ENCODE measurements around the gene HTR3D.
"Not testable (repeated sequence)": the region's sequence is repeated elsewhere in the genome, so short reads cannot be mapped to it uniquely, and the experiment has no call there.

The HTR3D gene

DNA sequence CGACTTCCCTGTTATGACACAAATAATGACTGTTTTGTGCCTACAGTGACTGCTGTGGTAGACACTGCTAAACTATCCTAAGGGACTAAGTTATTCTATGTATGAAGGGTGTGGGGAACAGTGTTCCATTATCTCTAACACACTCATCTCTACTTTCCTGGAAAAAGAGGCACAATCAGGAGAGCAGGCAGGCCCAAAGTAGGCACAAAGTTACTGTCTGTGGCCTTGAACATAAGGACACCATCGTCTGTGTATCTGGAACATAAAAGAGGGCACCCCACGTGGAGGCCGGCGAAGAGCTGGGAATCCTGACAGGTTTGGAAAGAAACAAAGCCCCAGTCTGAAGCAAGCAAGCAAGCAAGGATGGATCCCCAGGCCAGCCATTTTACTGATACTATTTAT, 15.4 kb upstream of the HTR3D start:
- no peak for DNase-seq (ENCODE audit: low read depth in 3 of 3)

- peak in 2 of 3 experiments; percentile 19 to 47 for DNase-seq (ENCODE audit: low read depth in 3 of 3)
Observed at GRCh38 chr3:184016811-184017671, 14.5 kb upstream of the HTR3D start.

- DNase-seq (ENCODE audit: low read depth in 3 of 3) = peak; percentile 68 to 71 (median 69)
Observed at GRCh38 chr3:184017672-184018423, 13.7 kb upstream of the HTR3D start, which contains the start of gene ABCC5. ABCC5 (minus strand) TSS chr3:184017884; CDS start chr3:184014392, 3,492 bp downstream.

GRCh38 chr3:184018424-184018973, 13.0 kb upstream of the HTR3D start:
- DNase-seq (ENCODE audit: low read depth in 3 of 3) = no peak

DNA sequence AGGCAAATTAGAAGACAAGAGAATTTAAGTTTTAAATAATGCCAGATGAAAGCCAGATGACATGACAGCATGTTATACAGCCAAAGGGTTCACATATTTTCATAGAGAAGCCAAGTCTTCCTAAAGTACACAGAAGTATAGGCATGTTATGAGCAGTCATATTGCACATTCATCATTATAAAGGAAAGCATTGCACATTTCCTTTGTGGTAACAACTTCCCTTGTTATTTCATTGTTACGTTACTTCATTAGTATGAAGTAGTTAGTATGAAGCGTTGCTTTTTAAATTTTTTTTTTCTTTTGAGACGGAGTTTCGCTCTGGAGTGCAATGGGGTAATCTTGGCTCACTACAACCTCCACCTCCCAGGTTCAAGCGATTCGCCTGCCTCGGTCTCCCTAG, 9.2 kb upstream of the HTR3D start:
- no peak for DNase-seq (ENCODE audit: low read depth in 3 of 3)

- DNase-seq (ENCODE audit: low read depth in 3 of 3) = not testable (repeated sequence)
Observed at GRCh38 chr3:184025256-184025655, 6.3 kb upstream of the HTR3D start.

DNA sequence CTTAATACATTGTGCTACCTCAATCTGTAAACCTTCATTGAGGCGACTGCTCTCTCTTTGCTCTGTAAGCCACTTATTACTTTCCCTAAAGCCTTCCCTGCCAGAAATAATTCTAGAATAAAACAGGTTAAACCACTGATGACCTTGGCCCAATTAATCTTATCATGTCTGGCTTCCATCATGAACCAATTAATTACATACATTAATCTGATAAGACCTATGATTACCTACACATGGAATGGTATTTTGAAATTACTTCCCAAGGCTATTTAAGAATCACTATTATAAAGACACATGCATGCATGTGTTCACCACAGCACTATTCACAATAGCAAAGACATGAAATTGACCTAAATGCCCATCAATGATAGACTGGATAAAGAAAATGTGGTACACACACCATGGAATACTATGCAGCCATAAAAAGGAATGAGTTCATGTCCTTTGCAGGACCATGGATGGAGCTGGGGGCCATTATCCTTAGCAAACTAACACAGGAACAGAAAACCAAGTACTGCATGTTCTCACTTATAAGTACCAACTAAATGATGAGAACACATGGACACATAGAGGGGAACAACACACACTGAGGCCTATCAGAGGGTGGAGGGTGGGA, 3.2 kb upstream of the HTR3D start:
- not testable (repeated sequence) for DNase-seq (ENCODE audit: low read depth in 3 of 3)

DNA sequence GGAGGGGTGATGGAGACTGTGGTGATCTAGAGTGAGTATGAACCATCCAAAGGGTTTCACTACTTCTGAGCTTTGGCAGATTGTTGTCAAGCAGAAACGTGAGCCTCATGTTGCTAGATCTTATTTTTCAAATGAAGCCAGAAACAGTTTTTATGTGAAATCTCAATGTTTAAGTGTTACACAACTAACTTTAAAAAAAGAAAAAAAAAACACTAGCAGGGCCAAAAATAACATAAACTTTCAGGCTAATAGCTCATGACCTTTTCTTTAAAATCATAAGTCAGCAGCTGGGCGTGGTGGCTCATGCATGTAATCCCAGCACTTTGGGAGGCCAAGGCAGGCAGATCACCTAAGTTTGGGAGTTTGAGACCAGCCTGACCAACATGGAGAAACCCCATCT, 2.1 kb upstream of the HTR3D start:
- no peak for DNase-seq (ENCODE audit: low read depth in 3 of 3)

GRCh38 chr3:184030536-184030935, 1.0 kb upstream of the HTR3D start:
- no peak for DNase-seq (ENCODE audit: low read depth in 3 of 3)

GRCh38 chr3:184037816-184038215, 6.3 kb downstream of the HTR3D start:
- no peak for DNase-seq (ENCODE audit: low read depth in 3 of 3)

GRCh38 chr3:184038307-184038706, 6.8 kb downstream of the HTR3D start:
- DNase-seq (ENCODE audit: low read depth in 3 of 3) = not testable (repeated sequence)

DNA sequence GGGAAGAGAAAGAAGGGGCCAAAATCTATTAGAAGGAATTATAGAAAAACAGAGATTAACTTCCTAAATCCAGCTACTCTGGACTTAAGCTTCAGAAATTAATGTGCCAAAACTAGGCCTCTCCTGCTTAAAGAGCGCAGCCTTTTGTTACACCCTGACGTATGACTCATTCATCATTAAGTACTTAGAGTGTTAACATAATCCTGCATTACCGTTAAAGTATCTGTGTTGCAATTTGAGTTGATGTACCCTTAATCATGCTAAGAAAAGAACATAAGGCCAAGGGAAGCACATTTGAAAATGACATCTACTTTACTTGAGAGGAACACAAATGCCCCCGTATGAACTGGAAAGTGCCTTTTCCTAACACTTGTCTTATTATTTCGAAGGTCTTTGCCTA, 7.9 kb downstream of the HTR3D start:
- no peak for DNase-seq (ENCODE audit: low read depth in 3 of 3)

DNA sequence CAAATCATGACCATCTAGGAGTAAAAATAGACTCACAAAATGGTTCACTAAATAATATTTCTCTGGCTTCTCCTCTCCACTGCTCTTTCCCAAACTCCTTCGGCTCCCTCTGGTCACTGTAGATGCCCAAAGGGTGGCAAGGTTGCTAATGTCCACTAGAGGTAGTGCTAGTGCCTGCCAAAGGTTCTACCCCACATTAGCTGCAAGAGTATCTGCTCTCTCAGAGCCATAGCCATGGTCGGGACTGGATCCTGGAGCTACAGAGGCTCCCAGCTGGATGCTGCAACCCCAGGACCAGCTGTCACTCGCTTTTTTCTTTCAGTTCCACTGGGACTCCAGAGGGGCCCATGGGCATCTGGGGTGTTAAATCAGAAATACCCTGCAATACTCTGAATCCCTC, 8.5 kb downstream of the HTR3D start:
- no peak for DNase-seq (ENCODE audit: low read depth in 3 of 3)

- no peak for DNase-seq (ENCODE audit: low read depth in 3 of 3)
Observed at GRCh38 chr3:184042617-184043016, 11.1 kb downstream of the HTR3D start.

GRCh38 chr3:184045995-184046394, 14.5 kb downstream of the HTR3D start:
- DNase-seq (ENCODE audit: low read depth in 3 of 3) = no peak

DNA sequence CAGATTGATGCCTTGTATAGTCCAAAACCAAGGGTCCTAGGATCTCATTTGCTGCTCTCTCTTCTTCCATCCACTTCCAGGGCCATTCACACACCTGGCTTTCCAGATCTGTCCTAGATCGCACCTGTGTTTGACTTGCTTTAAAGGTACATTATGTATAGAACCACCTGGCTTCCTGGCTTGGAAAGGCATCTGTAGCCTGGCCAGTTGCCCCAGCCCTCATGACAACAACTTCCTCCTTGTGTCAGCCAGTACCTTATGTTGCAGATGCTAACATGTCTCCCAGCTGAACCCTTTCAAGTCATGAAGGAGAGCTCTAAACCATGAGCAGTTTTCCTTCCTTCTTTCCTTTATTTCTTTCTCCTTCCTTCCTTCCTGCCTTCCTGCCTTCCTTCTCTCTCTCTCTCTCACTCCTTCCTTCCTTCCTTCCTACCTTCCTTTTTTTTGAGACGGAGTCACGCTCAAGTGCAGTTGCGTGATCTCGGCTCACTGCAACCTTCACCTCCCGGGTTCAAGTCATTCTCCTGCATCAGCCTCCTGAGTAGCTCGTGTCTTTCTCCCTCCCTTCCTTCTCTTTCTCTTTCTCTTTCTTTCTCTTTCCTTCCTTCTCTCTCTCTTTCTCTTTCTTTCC, 18.8 kb downstream of the HTR3D start:
- DNase-seq (ENCODE audit: low read depth in 3 of 3) = no peak

DNA sequence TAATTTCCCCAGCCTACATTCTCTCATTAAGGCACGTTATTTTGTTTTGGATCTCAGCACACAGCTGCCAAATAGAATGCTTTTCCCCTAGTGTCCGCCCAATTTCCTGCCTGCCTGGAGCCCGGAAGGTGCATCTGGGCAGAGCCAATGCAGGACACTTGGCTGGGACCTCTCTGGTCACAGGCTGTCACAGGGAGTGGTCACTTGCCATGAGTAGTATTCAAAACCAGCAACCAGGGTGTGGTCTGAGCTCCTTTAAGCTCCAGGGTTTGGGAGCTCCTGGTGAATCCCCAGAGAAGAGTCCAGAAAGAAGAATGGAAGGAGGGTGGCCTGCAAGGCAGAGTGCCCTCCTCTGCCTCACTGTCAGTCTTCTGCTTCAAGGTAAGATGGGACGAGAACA, 21.2 kb downstream of the HTR3D start, which contains the start of gene HTR3C:
TSS of gene HTR3C (plus strand) at position 281 of the 400 bp plus-strand sequence. CDS start at position 315, 34 bp downstream.
- no peak for DNase-seq (ENCODE audit: low read depth in 3 of 3)

GRCh38 chr3:184058029-184058428, 26.5 kb downstream of the HTR3D start:
- no peak for DNase-seq (ENCODE audit: low read depth in 3 of 3)

DNA sequence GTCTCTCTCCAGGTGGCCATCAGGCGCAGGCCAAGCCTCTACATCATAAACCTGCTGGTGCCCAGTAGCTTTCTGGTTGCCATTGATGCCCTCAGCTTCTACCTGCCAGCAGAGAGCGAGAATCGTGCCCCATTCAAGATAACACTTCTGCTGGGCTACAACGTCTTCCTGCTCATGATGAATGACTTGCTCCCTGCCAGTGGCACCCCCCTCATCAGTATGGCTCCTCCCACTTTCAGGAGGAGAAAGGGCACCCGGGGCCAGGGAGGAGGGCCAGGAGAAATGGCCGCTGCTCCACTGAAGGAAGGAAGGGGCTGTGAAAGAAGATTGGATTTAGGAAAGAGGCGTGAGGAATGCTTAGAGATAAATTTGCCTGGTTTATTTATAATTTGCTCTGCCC, 27.9 kb downstream of the HTR3D start:
- DNase-seq (ENCODE audit: low read depth in 3 of 3) = no peak

- no peak for DNase-seq (ENCODE audit: low read depth in 3 of 3)
Observed at GRCh38 chr3:184062637-184063036, 31.1 kb downstream of the HTR3D start.

- no peak for DNase-seq (ENCODE audit: low read depth in 3 of 3)
Observed at GRCh38 chr3:184066211-184066610, 34.7 kb downstream of the HTR3D start.
